HG03521 (cell line): ENCODE results near the gene DHRS12.

Experiments used
- ATAC-seq: cut with Tn5 transposase; IDR thresholded peaks from one replicate; pipeline ENCODE4 v1.9.1; 2021; ENCODE audit warnings: mild to moderate bottlenecking, moderate library complexity; ENCODE audit not compliant: unreplicated experiment

Gene DHRS12

GRCh38 chr13:51764184-51765141 is 39.5 kb downstream of the DHRS12 start:
- peak; percentile 84 for ATAC-seq

- ATAC-seq: no peak
Observed at GRCh38 chr13:51763486-51763885, 40.5 kb downstream of the DHRS12 start.

- ATAC-seq: no peak
Observed at GRCh38 chr13:51761643-51762350, 42.2 kb downstream of the DHRS12 start.

- ATAC-seq: no peak
Observed at GRCh38 chr13:51760592-51760991, 43.4 kb downstream of the DHRS12 start.

- no peak for ATAC-seq
Observed at GRCh38 chr13:51759240-51759639, 44.7 kb downstream of the DHRS12 start.

GRCh38 chr13:51758691-51759090 is 45.3 kb downstream of the DHRS12 start:
- no peak for ATAC-seq

- ATAC-seq: no peak
Observed at GRCh38 chr13:51756651-51757050, 47.3 kb downstream of the DHRS12 start.

- ATAC-seq: no peak
Observed at GRCh38 chr13:51747438-51748434, 56.2 kb downstream of the DHRS12 start.

GRCh38 chr13:51746802-51747201 is 57.2 kb downstream of the DHRS12 start:
- ATAC-seq: no peak

GRCh38 chr13:51745243-51745642 is 58.7 kb downstream of the DHRS12 start:
- no peak for ATAC-seq

- ATAC-seq: no peak
Observed at GRCh38 chr13:51742611-51743010, 61.4 kb downstream of the DHRS12 start.

- no peak for ATAC-seq
Observed at GRCh38 chr13:51742031-51742430, 61.9 kb downstream of the DHRS12 start.

GRCh38 chr13:51740698-51741097 is 63.3 kb downstream of the DHRS12 start:
- no peak for ATAC-seq

GRCh38 chr13:51739027-51739764 is 64.8 kb downstream of the DHRS12 start:
- ATAC-seq: no peak

- ATAC-seq: no peak
Observed at GRCh38 chr13:51738226-51738905, 65.6 kb downstream of the DHRS12 start.

- ATAC-seq: no peak
Observed at GRCh38 chr13:51737609-51738008, 66.4 kb downstream of the DHRS12 start.

- ATAC-seq: no peak
Observed at GRCh38 chr13:51734786-51735185, 69.2 kb downstream of the DHRS12 start.

- ATAC-seq: no peak
Observed at GRCh38 chr13:51733374-51734298, 70.3 kb downstream of the DHRS12 start.
